B cell (primary cell): ENCODE measurements around the gene FOXO3.

Experiments
- CTCF ChIP-seq: fragments of 200-600 bp; IDR thresholded peaks from one replicate; pipeline ENCODE4 v1.8.0; 2022; ENCODE audit warnings: antibody characterized with exemption, mild to moderate bottlenecking
- EZH2 ChIP-seq: IDR thresholded peaks from 2 replicates; pipeline ENCODE4 v1.6.1; 2012; ENCODE audit warnings: borderline replicate concordance, low read depth, mild to moderate bottlenecking, moderate library complexity, low read length; ENCODE audit not compliant: insufficient read depth, poor library complexity, severe bottlenecking

- TF ChIP-seq CTCF (no peak), EZH2 (no peak)
These were observed 124.1 kb downstream of the FOXO3 start for GRCh38 chr6:108684771-108685329.
